OCI-LY7 (cell line): ENCODE data around the gene LY86. TPM values are rescaled to one million over a fixed set of nuclear protein-coding genes. Genes with fewer than 3 reads are reported as not detected.

Source experiments
- BruUV-seq: library from RNA; stranded (reverse); fragments of 400-500 nt; replicated peaks from 2 replicates; lab custom pipeline; 2021; lab: Mats Ljungman, UMichigan
- CTCF ChIA-PET: fragments of 300-600 bp; sonication (Branson Sonifier 250); formaldehyde crosslinking; loops from one replicate; lab custom pipeline; 2022; ENCODE audit warnings: antibody characterized with exemption; ENCODE audit not compliant: unreplicated experiment; lab: Charles Lee
- POLR2A ChIA-PET: fragments of 300-600 bp; sonication (Branson Sonifier 250); formaldehyde crosslinking; loops from one replicate; lab custom pipeline; 2022; ENCODE audit warnings: antibody characterized with exemption; lab: Charles Lee
- DNase-seq: peaks from one replicate; pipeline ENCODE4 v3.0.0-alpha.2; 2015; ENCODE audit warnings: low spot score
- H2AFZ ChIP-seq: fragments of 200-600 bp; sonication (generic), shearing (Covaris generic); 2 replicates; pipeline ENCODE4 v1.6.1; 2014; ENCODE audit warnings: mild to moderate bottlenecking, antibody characterized with exemption, low read length, moderate library complexity
- H3K27ac ChIP-seq: fragments of 200-600 bp; sonication (generic); 2 replicates; pipeline ENCODE4 v1.5.1; 2014; ENCODE audit warnings: mixed run types, low read depth, mild to moderate bottlenecking, moderate library complexity, low read length, inconsistent platforms; ENCODE audit not compliant: poor library complexity, severe bottlenecking
- H3K36me3 ChIP-seq: fragments of 200-600 bp; sonication (generic); 2 replicates; pipeline ENCODE4 v1.6.1; 2014; ENCODE audit warnings: mild to moderate bottlenecking, antibody characterized with exemption, low read length, moderate library complexity, mixed read lengths; ENCODE audit not compliant: insufficient read depth
- H3K4me1 ChIP-seq: fragments of 200-600 bp; sonication (generic); 2 replicates; pipeline ENCODE4 v1.5.1; 2014; ENCODE audit warnings: mild to moderate bottlenecking, low read length; ENCODE audit not compliant: insufficient read depth, poor library complexity, severe bottlenecking
- H3K4me2 ChIP-seq: fragments of 200-600 bp; sonication (generic); 2 replicates; pipeline ENCODE4 v1.6.1; 2014; ENCODE audit warnings: mild to moderate bottlenecking, low read length
- H3K4me3 ChIP-seq: fragments of 200-600 bp; sonication (generic); 2 replicates; pipeline ENCODE4 v1.5.1; 2014; ENCODE audit warnings: mild to moderate bottlenecking, low read depth, low read length; ENCODE audit not compliant: poor library complexity, severe bottlenecking
- H3K79me2 ChIP-seq: fragments of 200-600 bp; sonication (generic); 2 replicates; pipeline ENCODE4 v1.6.1; 2016; ENCODE audit warnings: low read depth, mild to moderate bottlenecking, low read length, moderate library complexity, mixed read lengths; ENCODE audit not compliant: insufficient read depth
- H3K9me2 ChIP-seq: fragments of 200-600 bp; sonication (generic); 2 replicates; pipeline ENCODE4 v1.6.1; 2016; ENCODE audit warnings: mild to moderate bottlenecking, low read length, mixed read lengths; ENCODE audit not compliant: insufficient read depth
- H3K9me3 ChIP-seq: fragments of 200-600 bp; sonication (generic); 2 replicates; pipeline ENCODE4 v1.6.1; 2014; ENCODE audit warnings: mild to moderate bottlenecking, mixed run types, low read length, mixed read lengths
- H4K20me1 ChIP-seq: fragments of 200-600 bp; sonication (generic); 2 replicates; pipeline ENCODE4 v1.6.1; 2014; ENCODE audit warnings: mild to moderate bottlenecking, antibody characterized with exemption, low read length, moderate library complexity, mixed read lengths; ENCODE audit not compliant: insufficient read depth
- CTCF ChIP-seq: fragments of 200-600 bp; sonication (generic); conservative IDR thresholded peaks from 2 replicates; pipeline ENCODE4 v1.5.1; 2014; ENCODE audit warnings: mild to moderate bottlenecking, antibody characterized with exemption, low read length, moderate library complexity, mixed read lengths
- EZH2phosphoT487 ChIP-seq: fragments of 200-600 bp; sonication (generic); IDR thresholded peaks from 2 replicates; pipeline ENCODE4 v1.6.1; 2018; ENCODE audit warnings: low read depth, borderline replicate concordance, mild to moderate bottlenecking, mixed run types, antibody characterized with exemption, low read length, moderate library complexity, mixed read lengths
- intact Hi-C: fragments of 100-400 bp; cut with micrococcal nuclease; formaldehyde crosslinking; loops from one replicate; pipeline ENCODE4 v1.10.0; 2022; ENCODE audit not compliant: unreplicated experiment
- total RNA-seq, 2 experiments: library from RNA; depleted of rRNA in 1 of 2; stranded (reverse); fragments of >200 nt in 1 of 2; shearing (Covaris generic) in 1 of 2; gene quantifications; 2 replicates each; pipeline ENCODE4 v1.2.3, GENCODE V29; 2014 to 2022

Gene LY86
- total RNA-seq, 2 experiments from 2014 or later = 48.4 to 62.8 TPM

GRCh38 chr6:6545616-6546317 lies 42.8 kb upstream of the LY86 start:
- POLR2A ChIA-PET = interaction anchor here (1.2 to 1.6 kb wide), 2 partner anchors 48 to 213 kb away, joined by 5 read pairs; no protein-coding TSS in a partner anchor
- no peak for DNase-seq

GRCh38 chr6:6546318-6547109 lies 42.0 kb upstream of the LY86 start:
- BruUV-seq = no TSS peak
- H4K20me1 ChIP-seq = no peaks in the 10 kb centered on the region
- DNase-seq = peak; percentile 10
- CTCF ChIA-PET = interaction anchor here (1.3 kb wide), 2 partner anchors 466 to 492 kb away, joined by 3 to 4 read pairs; no protein-coding TSS in a partner anchor
- H3K36me3 ChIP-seq = no peaks in the 10 kb centered on the region; the same call in 1 of the 2 replicates
- TF ChIP-seq CTCF = no peak
- no peak for TF ChIP-seq EZH2phosphoT487
- H3K9me2 ChIP-seq = no peaks in the 10 kb centered on the region
- no peak overlapping the region for H3K27ac ChIP-seq
- POLR2A ChIA-PET = interaction anchor here (1.1 to 1.6 kb wide), 3 partner anchors 14 to 214 kb away, joined by 3 to 5 read pairs (median 5); no protein-coding TSS in a partner anchor
- no peaks in the 10 kb centered on the region for H3K79me2 ChIP-seq
- peak overlapping the region; percentile 64 for H3K4me2 ChIP-seq
- H3K9me3 ChIP-seq = no peaks in the 10 kb centered on the region; the same call in 1 of the 2 replicates
- peak overlapping the region; percentile 37 for H3K4me3 ChIP-seq
- intact Hi-C loops = loop anchor here (1.0 to 5.0 kb wide), 7 partner anchors 52 to 1075 kb away; no protein-coding TSS in a partner anchor
- H2AFZ ChIP-seq = peak overlapping the region; percentile 72
- H3K4me1 ChIP-seq = peaks cover 20% of the 10 kb centered on the region

More at GRCh38 chr6:6545616-6546317, 42.8 kb upstream of the LY86 start:
- no peaks in the 10 kb centered on the region for H3K79me2 ChIP-seq
- peak overlapping the region; percentile 72 for H2AFZ ChIP-seq
- no peak overlapping the region for H3K4me3 ChIP-seq
- H4K20me1 ChIP-seq = no peaks in the 10 kb centered on the region
- no peaks in the 10 kb centered on the region; the same call in 1 of the 2 replicates for H3K9me3 ChIP-seq
- intact Hi-C loops = loop anchor here (2.0 to 5.0 kb wide), 4 partner anchors 51 to 593 kb away; no protein-coding TSS in a partner anchor
- H3K36me3 ChIP-seq = no peaks in the 10 kb centered on the region; the same call in 1 of the 2 replicates
- H3K27ac ChIP-seq = no peak overlapping the region
- BruUV-seq = no TSS peak
- no peak for TF ChIP-seq EZH2phosphoT487
- no peak for TF ChIP-seq CTCF
- H3K4me1 ChIP-seq = peaks cover 20% of the 10 kb centered on the region
- CTCF ChIA-PET = no interaction called here
- H3K4me2 ChIP-seq = peak overlapping the region; percentile 64; the same call in 1 of the 2 replicates
- H3K9me2 ChIP-seq = no peaks in the 10 kb centered on the region
